ENCODE measurements around the gene DDX10. TPM values are rescaled to one million over a fixed set of nuclear protein-coding genes. Genes with fewer than 3 reads are reported as not detected.
A peak's percentile ranks its signal among the peaks of the same experiment; 100 is the strongest.

The DDX10 gene
- total RNA-seq, 1 donor from 2014 or later = 34.7 TPM

DNA sequence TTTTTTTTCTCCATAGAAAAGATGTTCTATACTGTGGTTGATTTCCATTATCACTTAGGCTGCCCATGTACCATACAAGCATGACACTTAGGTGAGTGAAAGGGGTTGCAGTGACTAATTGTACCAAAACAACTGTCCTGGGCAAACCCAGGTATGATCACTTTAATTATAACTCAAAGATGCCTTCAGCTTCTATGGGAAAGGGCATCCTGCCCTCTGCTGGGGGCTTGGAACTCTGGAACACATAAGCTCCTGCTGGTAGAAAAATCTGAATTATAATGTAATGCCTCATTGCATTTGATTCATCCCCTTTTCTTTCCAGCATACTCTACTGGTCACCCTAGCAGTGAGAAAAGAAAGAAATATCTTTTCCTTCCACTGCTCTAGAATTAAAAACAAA lies 206.3 kb downstream of the DDX10 start:
- TF ChIP-seq, protein P1, sequence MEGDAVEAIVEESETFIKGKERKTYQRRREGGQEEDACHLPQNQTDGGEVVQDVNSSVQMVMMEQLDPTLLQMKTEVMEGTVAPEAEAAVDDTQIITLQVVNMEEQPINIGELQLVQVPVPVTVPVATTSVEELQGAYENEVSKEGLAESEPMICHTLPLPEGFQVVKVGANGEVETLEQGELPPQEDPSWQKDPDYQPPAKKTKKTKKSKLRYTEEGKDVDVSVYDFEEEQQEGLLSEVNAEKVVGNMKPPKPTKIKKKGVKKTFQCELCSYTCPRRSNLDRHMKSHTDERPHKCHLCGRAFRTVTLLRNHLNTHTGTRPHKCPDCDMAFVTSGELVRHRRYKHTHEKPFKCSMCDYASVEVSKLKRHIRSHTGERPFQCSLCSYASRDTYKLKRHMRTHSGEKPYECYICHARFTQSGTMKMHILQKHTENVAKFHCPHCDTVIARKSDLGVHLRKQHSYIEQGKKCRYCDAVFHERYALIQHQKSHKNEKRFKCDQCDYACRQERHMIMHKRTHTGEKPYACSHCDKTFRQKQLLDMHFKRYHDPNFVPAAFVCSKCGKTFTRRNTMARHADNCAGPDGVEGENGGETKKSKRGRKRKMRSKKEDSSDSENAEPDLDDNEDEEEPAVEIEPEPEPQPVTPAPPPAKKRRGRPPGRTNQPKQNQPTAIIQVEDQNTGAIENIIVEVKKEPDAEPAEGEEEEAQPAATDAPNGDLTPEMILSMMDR (conservative IDR thresholded peaks at IDR 0.05) = peak; percentile 59
- H3K9me3 Mint-ChIP-seq = peaks cover 3% of the 10 kb centered on the region
- H3K36me3 Mint-ChIP-seq = peaks cover 3% of the 10 kb centered on the region
- peaks cover 3% of the 10 kb centered on the region for H3K27me3 Mint-ChIP-seq
- no peak overlapping the region for H3K4me3 Mint-ChIP-seq
- DNase-seq (ENCODE audit: extremely low spot score, unreplicated experiment) = no peak
- H3K4me1 Mint-ChIP-seq (ENCODE audit: unreplicated experiment) = peaks cover 6% of the 10 kb centered on the region
- H3K27ac Mint-ChIP-seq = no peak overlapping the region

DNA sequence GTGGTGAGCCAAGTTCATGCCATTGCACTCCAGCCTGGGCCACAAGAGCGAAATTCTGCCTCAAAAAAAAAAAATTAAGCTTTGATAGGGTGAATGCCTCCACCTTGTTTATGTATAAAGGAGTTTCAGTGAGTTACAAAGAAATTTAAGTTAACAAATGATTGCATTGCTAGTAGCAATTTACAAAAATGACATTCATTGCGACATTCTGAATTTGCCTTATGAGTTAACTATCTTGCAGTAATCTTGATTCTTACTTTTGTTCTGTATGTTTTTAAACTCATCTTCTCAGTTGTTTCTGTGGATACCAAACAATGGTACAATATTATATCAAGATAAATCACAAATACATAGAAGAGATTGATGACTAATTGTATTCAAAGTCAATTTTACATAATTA lies 207.0 kb downstream of the DDX10 start:
- no peak overlapping the region for H3K27ac Mint-ChIP-seq
- H3K9me3 Mint-ChIP-seq = peaks cover 3% of the 10 kb centered on the region
- H3K27me3 Mint-ChIP-seq = peaks cover 3% of the 10 kb centered on the region
- peaks cover 6% of the 10 kb centered on the region for H3K4me1 Mint-ChIP-seq (ENCODE audit: unreplicated experiment)
- TF ChIP-seq, protein P1 (conservative IDR thresholded peaks at IDR 0.05) = no peak
- peaks cover 3% of the 10 kb centered on the region for H3K36me3 Mint-ChIP-seq
- no peak overlapping the region for H3K4me3 Mint-ChIP-seq
- DNase-seq (ENCODE audit: extremely low spot score, unreplicated experiment) = no peak

DNA sequence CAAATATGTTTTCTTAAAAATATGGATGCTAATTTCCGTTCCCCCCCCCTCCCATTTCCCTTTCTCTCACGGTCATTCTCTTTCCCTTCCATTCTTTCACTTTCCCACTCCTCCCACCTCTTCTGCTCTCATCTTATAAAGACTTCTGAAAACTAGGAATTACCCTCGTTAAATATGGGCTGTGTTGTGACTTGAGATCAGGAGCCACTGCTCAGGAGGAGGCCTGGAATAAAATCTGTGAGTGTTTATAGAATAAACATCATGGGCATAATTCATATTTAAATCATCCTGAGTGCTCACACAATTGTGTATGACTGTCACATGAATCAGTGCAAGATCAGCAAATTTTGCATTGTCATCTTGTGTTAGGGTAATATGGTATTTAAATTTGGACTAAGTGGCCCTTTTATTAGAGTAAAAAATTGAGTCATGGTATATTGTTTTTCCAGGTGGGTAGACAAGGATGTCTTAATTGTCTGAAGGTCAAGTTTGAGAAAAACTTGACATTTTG lies 208.0 kb downstream of the DDX10 start:
- Mint-ChIP-seq H3K9me3 (no peaks in the 10 kb centered on the region), H3K4me1 (ENCODE audit: unreplicated experiment) (peaks cover 6% of the 10 kb centered on the region), H3K27ac (no peak overlapping the region), H3K27me3 (peaks cover 3% of the 10 kb centered on the region), H3K4me3 (no peak overlapping the region), H3K36me3 (peaks cover 3% of the 10 kb centered on the region)
- DNase-seq (ENCODE audit: extremely low spot score, unreplicated experiment) = no peak
- TF ChIP-seq, protein P1 (conservative IDR thresholded peaks at IDR 0.05) = no peak

DNA sequence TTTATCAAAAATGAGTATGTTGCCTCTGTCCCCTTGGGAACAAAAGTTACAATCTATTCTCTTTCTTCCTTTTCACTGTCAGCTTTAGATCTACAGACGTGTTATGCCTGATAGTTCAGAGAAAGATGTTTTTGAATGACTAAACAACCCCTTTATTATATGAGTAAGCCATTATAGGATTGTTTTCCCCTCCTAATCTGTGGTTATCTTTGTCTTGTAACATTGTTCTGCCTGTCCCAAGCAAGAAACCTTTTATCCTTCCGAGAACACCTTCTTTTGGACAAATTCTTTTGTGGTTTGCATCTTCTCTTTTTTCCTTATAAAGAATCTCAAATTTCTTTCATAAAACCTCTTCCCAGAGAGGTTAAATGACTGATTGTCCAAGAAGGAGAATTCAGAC lies 208.4 kb downstream of the DDX10 start:
- TF ChIP-seq, protein P1 (conservative IDR thresholded peaks at IDR 0.05) = no peak
- DNase-seq (ENCODE audit: extremely low spot score, unreplicated experiment) = no peak
- Mint-ChIP-seq H3K4me1 (ENCODE audit: unreplicated experiment) (peaks cover 6% of the 10 kb centered on the region), H3K36me3 (no peaks in the 10 kb centered on the region), H3K4me3 (no peak overlapping the region), H3K27me3 (no peaks in the 10 kb centered on the region), H3K27ac (no peak overlapping the region), H3K9me3 (no peaks in the 10 kb centered on the region)

DNA sequence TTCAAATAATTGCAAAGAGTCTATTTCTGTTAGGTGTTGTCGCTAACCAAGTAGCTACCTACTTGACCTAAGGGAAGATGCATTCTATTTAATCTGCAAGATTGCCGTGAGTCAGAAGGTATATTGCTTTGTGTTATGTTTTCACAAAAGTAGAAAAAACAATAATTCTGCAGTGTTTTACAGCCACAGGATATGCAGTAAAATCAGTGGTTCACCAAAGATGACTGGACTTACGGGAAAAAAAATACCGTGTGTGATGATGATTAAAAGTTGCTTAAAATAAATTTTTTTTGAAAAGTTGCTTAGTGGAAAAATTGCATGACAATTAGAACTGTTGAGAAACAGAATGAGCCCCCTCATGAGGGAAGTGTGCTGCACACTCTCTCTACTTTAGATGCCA lies 209.1 kb downstream of the DDX10 start:
- TF ChIP-seq, protein P1 (conservative IDR thresholded peaks at IDR 0.05) = no peak
- DNase-seq (ENCODE audit: extremely low spot score, unreplicated experiment) = no peak
- Mint-ChIP-seq H3K4me3 (no peak overlapping the region), H3K4me1 (ENCODE audit: unreplicated experiment) (peaks cover 6% of the 10 kb centered on the region), H3K27ac (no peak overlapping the region), H3K9me3 (no peaks in the 10 kb centered on the region), H3K36me3 (no peaks in the 10 kb centered on the region), H3K27me3 (no peaks in the 10 kb centered on the region)

DNA sequence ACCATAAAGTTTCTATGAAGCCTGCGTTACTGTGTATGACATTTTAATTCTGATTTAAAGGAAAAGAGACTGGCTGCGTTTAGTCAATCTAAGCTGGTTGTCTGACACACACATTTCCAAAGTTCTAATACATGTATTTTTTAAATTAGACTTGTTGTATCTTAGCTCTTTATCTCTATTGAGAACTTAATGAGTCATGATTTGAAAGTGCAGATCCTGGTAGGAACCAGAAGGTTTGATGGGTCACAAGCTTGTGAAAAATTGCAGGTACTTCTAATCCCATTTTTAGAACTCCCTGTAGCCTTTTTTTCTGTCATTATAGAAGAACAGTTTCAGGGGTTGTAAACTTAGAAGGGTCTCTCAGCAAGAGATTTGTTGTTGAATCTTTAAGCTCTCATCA lies 210.3 kb downstream of the DDX10 start:
- DNase-seq (ENCODE audit: extremely low spot score, unreplicated experiment) = no peak
- Mint-ChIP-seq H3K9me3 (no peaks in the 10 kb centered on the region), H3K27me3 (no peaks in the 10 kb centered on the region), H3K36me3 (no peaks in the 10 kb centered on the region), H3K4me1 (ENCODE audit: unreplicated experiment) (peaks cover 6% of the 10 kb centered on the region), H3K4me3 (no peak overlapping the region), H3K27ac (no peak overlapping the region)
- TF ChIP-seq, protein P1 (conservative IDR thresholded peaks at IDR 0.05) = no peak

Data from type B pancreatic cell (in vitro differentiated cells).